HUES6 (cell line): ENCODE data around the gene TMEM132D.

Experiments used
- H3K27ac ChIP-seq: 2 replicates; pipeline ENCODE4 v1.7.0; 2013; ENCODE audit warnings: low read depth, mild to moderate bottlenecking, low read length, inconsistent platforms
- H3K27me3 ChIP-seq: 2 replicates; pipeline ENCODE4 v1.6.1; 2013; ENCODE audit warnings: low read length; ENCODE audit not compliant: control insufficient read depth, insufficient read depth
- H3K36me3 ChIP-seq: 2 replicates; pipeline ENCODE4 v1.6.1; 2013; ENCODE audit warnings: low read length; ENCODE audit not compliant: control insufficient read depth, insufficient read depth
- H3K4me1 ChIP-seq: 2 replicates; pipeline ENCODE4 v1.6.1; 2013; ENCODE audit warnings: low read length; ENCODE audit not compliant: control insufficient read depth, insufficient read depth
- H3K4me3 ChIP-seq: 2 replicates; pipeline ENCODE4 v1.5.1; 2013; ENCODE audit warnings: low read depth, low read length
- H3K9ac ChIP-seq: one replicate; pipeline ENCODE4 v1.6.1; 2013; ENCODE audit warnings: mild to moderate bottlenecking, low read length
- H3K9me3 ChIP-seq: 2 replicates; pipeline ENCODE4 v1.6.1; 2013; ENCODE audit warnings: low read depth, low read length; ENCODE audit not compliant: control insufficient read depth, insufficient read depth

The TMEM132D gene

DNA sequence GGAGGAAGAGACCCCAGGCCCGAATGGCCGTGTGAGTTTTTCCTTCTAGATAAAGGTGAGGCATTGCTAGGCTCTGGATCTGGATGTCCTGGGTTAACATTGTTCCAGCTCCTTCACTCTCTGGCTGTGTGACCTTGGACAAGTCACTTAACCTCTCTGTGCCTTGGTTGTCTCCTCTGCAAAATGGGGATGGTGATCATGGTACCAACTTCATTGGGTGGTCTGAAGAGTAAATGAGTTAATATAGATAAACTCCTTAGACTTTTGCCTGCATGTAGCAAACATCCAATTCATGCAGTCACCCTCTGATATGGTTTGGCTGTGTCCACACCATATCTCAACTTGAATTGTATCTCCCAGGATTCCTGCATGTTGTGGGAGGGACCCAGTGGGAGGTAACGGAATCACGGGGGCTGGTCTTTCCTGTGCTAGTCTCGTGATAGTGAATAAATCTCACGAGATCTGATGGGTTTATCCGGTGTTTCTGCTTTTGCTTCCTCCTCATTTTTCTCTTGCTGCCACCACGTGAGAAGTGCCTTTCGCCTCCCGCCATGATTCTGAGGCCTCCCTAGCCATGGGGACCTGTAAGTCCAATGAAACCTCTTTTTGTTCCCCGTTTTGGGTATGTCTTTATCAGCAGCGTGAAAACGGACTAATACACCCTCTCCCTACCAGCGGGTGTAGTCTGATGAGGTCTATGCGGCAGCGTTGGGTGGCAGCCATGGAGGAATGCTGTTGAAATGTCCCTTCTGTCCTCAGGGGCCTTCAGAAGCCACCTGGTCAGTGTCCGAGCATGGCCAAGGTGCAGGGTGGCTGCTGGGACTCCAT is 794.4 kb downstream of the TMEM132D start:
- H3K27me3 ChIP-seq = peaks cover 7% of the 10 kb centered on the region
- H3K36me3 ChIP-seq = no peaks in the 10 kb centered on the region
- no peak overlapping the region for H3K9ac ChIP-seq
- no peaks in the 10 kb centered on the region for H3K4me1 ChIP-seq
- peaks cover 10% of the 10 kb centered on the region for H3K9me3 ChIP-seq
- H3K4me3 ChIP-seq = no peak overlapping the region
- H3K27ac ChIP-seq = no peak overlapping the region

GRCh38 chr12:129106772-129107171 is 797.1 kb downstream of the TMEM132D start:
- no peaks in the 10 kb centered on the region for H3K27me3 ChIP-seq
- H3K9ac ChIP-seq = no peak overlapping the region
- H3K4me3 ChIP-seq = no peak overlapping the region

GRCh38 chr12:129103231-129103630 is 800.6 kb downstream of the TMEM132D start:
- Histone ChIP-seq H3K4me1 (no peaks in the 10 kb centered on the region), H3K4me3 (no peak overlapping the region), H3K36me3 (no peaks in the 10 kb centered on the region), H3K9ac (no peak overlapping the region), H3K27me3 (no peaks in the 10 kb centered on the region), H3K27ac (no peak overlapping the region), H3K9me3 (peaks cover 6% of the 10 kb centered on the region)

More at GRCh38 chr12:129106772-129107171, 797.1 kb downstream of the TMEM132D start:
- peaks cover 10% of the 10 kb centered on the region for H3K9me3 ChIP-seq
- no peaks in the 10 kb centered on the region for H3K36me3 ChIP-seq
- no peaks in the 10 kb centered on the region for H3K4me1 ChIP-seq
- H3K27ac ChIP-seq = no peak overlapping the region

GRCh38 chr12:129102233-129102632 is 801.6 kb downstream of the TMEM132D start:
- H3K9ac ChIP-seq = no peak overlapping the region
- H3K36me3 ChIP-seq = no peaks in the 10 kb centered on the region
- no peaks in the 10 kb centered on the region for H3K27me3 ChIP-seq
- H3K9me3 ChIP-seq = peaks cover 6% of the 10 kb centered on the region
- no peak overlapping the region for H3K27ac ChIP-seq
- no peaks in the 10 kb centered on the region for H3K4me1 ChIP-seq
- no peak overlapping the region for H3K4me3 ChIP-seq

DNA sequence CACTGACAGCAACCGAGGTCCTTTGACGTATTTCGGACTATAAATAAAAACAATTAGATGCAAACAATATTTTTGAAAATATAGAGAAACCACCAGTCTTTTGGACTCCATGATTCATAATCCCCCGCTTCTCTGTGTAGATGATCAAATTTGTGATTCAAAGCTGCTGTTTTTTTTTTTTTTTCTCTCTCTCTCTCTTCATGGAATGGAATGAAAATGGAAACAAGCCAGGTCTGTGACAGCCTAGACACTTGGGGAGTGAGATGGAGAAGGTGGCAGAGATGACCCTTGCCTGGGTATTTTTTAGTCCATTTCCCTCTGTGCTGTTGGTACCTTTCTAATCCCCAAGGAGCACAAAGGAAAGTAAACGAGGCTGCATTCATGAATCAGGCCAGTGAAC is 802.0 kb downstream of the TMEM132D start:
- Histone ChIP-seq H3K4me3 (no peak overlapping the region), H3K9ac (no peak overlapping the region), H3K36me3 (no peaks in the 10 kb centered on the region), H3K4me1 (no peaks in the 10 kb centered on the region), H3K27me3 (no peaks in the 10 kb centered on the region), H3K9me3 (peaks cover 5% of the 10 kb centered on the region), H3K27ac (no peak overlapping the region)

DNA sequence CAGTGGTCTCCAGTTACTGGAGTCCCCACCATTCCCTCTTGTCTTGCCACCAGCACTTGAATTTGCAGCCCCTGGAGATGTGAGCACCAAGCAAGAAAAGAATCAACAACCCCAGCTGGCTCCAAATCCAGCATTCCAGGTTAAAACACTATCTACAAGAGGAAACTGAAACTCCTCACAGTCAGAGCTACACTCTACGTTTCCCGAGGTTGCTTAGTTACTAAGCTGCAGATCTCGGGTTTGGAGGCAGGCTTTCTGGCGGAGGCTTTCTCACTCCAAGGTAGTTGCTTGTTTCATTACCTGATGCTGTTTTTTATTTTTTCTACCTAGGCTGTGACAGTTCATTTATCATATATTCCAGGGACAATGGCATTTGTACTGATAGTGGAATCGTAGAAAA is 802.4 kb downstream of the TMEM132D start:
- Histone ChIP-seq H3K36me3 (no peaks in the 10 kb centered on the region), H3K9me3 (peaks cover under 1% of the 10 kb centered on the region; the same call in 1 of the 2 replicates)

GRCh38 chr12:129097451-129097850 is 806.4 kb downstream of the TMEM132D start:
- no peak overlapping the region for H3K27ac ChIP-seq
- H3K36me3 ChIP-seq = no peaks in the 10 kb centered on the region
- no peaks in the 10 kb centered on the region for H3K4me1 ChIP-seq
- no peaks in the 10 kb centered on the region; the same call in 1 of the 2 replicates for H3K9me3 ChIP-seq
- H3K9ac ChIP-seq = no peak overlapping the region
- no peaks in the 10 kb centered on the region for H3K27me3 ChIP-seq
- no peak overlapping the region for H3K4me3 ChIP-seq

More for the DNA sequence above, 802.4 kb downstream of the TMEM132D start:
- H3K27me3 ChIP-seq = no peaks in the 10 kb centered on the region
- H3K4me3 ChIP-seq = no peak overlapping the region
- H3K9ac ChIP-seq = no peak overlapping the region
- no peak overlapping the region for H3K27ac ChIP-seq
- no peaks in the 10 kb centered on the region for H3K4me1 ChIP-seq

DNA sequence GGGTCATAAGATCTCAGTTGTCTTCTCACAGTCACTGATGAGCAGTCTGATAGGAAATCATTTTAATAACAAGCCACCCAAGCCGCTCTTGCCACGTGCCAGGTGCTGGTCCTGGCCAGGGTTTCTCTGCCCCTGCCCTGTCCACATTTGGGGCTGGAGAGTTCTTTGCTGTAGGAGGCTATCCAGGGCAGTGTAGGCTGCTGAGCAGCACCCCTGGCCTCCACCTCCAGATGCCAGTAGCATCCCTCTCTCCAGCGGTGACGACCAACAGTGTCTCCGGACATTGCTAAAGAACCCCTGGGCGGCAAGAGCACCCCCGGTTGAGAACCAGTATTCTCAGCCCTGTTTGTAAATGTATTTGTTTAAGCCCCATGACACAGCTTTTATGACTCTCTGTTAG is 806.9 kb downstream of the TMEM132D start:
- Histone ChIP-seq H3K9ac (no peak overlapping the region), H3K27ac (no peak overlapping the region), H3K27me3 (no peaks in the 10 kb centered on the region), H3K9me3 (no peaks in the 10 kb centered on the region; the same call in 1 of the 2 replicates), H3K4me1 (no peaks in the 10 kb centered on the region), H3K4me3 (no peak overlapping the region), H3K36me3 (no peaks in the 10 kb centered on the region)

DNA sequence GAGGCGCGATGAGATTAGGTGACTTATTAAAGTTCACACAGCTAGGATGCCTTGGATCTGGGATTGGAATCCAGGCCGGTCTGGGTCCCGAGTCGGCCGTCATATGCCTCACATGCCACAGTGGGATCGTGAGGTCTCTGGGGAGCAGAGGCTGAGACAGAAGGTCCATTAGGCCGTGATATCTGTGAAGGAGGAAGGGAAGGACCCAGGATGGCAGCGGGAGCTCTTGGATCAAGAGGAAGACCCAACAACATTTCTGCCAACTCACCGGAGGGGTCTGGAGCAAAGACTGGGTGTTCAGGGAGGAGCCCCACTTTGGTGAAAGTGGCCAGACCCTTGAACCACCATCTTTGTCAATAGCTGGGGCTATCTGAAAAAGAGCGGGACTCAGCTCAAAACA is 807.6 kb downstream of the TMEM132D start:
- H3K4me3 ChIP-seq = no peak overlapping the region
- no peak overlapping the region for H3K9ac ChIP-seq
- no peak overlapping the region for H3K27ac ChIP-seq
- H3K27me3 ChIP-seq = no peaks in the 10 kb centered on the region
- no peaks in the 10 kb centered on the region for H3K4me1 ChIP-seq
- H3K36me3 ChIP-seq = no peaks in the 10 kb centered on the region
- H3K9me3 ChIP-seq = no peaks in the 10 kb centered on the region; the same call in 1 of the 2 replicates

GRCh38 chr12:129089576-129089975 is 814.2 kb downstream of the TMEM132D start:
- no peak overlapping the region for H3K9ac ChIP-seq
- no peak overlapping the region for H3K4me3 ChIP-seq
- H3K36me3 ChIP-seq = no peaks in the 10 kb centered on the region
- H3K9me3 ChIP-seq = no peaks in the 10 kb centered on the region
- peaks cover 3% of the 10 kb centered on the region; the same call in 1 of the 2 replicates for H3K27me3 ChIP-seq
- no peak overlapping the region for H3K27ac ChIP-seq
- H3K4me1 ChIP-seq = no peaks in the 10 kb centered on the region

DNA sequence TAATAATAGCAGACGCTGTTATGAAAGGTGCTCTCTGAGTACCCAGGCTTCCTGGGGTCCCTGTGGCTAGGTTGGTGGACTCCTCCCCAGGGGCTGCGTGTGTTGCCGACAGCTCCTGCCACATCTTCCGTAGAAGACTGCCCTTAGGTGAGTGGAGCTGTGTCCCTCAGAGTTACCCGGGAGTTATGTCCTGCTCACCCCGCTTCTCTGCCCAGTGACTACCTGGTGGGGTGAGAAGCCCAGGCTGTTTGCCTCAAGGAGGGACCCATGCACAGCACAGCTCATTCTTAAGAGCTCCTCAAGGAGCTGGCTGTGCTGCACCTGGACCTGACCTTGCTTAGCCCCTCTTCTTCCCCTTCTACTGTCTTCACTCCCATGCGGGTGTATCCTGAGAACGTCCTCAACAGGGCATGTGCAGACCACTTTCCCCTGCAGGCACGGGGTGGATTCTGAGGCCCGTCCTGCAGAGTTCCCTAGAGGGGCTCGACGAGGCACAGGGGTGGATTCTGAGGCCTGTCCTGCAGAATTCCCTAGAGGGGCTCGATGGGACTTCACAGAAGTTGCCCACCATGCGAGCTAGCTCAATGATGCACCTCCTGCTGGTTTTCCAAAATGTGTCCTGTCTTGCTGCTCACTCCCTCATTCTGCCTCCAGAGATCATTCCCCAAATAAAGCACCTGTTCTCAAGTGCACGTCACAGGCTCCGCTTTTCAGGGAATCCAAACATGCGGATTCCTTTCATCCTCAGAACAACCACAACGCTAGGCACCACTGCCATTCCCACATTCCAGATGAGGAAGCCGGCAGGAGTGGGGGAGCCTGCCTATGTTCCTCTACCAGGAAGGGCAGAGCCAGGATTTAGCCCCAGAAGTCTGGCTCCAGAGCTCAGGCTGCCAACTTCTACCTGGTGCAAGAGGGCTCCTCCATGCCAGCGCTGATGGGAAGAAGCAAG is 818.7 kb downstream of the TMEM132D start:
- no peak overlapping the region for H3K27ac ChIP-seq
- H3K9ac ChIP-seq = no peak overlapping the region
- no peaks in the 10 kb centered on the region for H3K9me3 ChIP-seq
- H3K4me3 ChIP-seq = no peak overlapping the region
- no peaks in the 10 kb centered on the region for H3K36me3 ChIP-seq
- H3K27me3 ChIP-seq = peaks cover 3% of the 10 kb centered on the region; the same call in 1 of the 2 replicates
- H3K4me1 ChIP-seq = no peaks in the 10 kb centered on the region
